ENCODE measurements around the gene SLC35E1. TPM values are rescaled to one million over a fixed set of nuclear protein-coding genes. Genes with fewer than 3 reads are reported as not detected.

SLC35E1 gene
- total RNA-seq, 1 donor from 2014 or later: 44.5 TPM

GRCh38 chr19:16520986-16521624 is 51.1 kb downstream of the SLC35E1 start:
- Mint-ChIP-seq H3K27me3 (no peaks in the 10 kb centered on the region), H3K27ac (no peak overlapping the region), H3K36me3 (peaks cover 3% of the 10 kb centered on the region), H3K9me3 (no peaks in the 10 kb centered on the region), H3K4me3 (no peak overlapping the region), H3K4me1 (ENCODE audit: unreplicated experiment) (no peaks in the 10 kb centered on the region)
- TF ChIP-seq CTCF (conservative IDR thresholded peaks at IDR 0.05): no peak
- no peak for DNase-seq (ENCODE audit: extremely low spot score, unreplicated experiment)

GRCh38 chr19:16520074-16520973 is 51.9 kb downstream of the SLC35E1 start:
- H3K4me3 Mint-ChIP-seq: no peak overlapping the region
- H3K9me3 Mint-ChIP-seq: no peaks in the 10 kb centered on the region
- no peaks in the 10 kb centered on the region for H3K4me1 Mint-ChIP-seq (ENCODE audit: unreplicated experiment)
- peaks cover 3% of the 10 kb centered on the region for H3K36me3 Mint-ChIP-seq
- DNase-seq (ENCODE audit: extremely low spot score, unreplicated experiment): no peak
- no peak overlapping the region for H3K27ac Mint-ChIP-seq
- no peaks in the 10 kb centered on the region for H3K27me3 Mint-ChIP-seq
- TF ChIP-seq CTCF (conservative IDR thresholded peaks at IDR 0.05): no peak

GRCh38 chr19:16519230-16519687 is 53.0 kb downstream of the SLC35E1 start:
- Mint-ChIP-seq H3K27ac (no peak overlapping the region), H3K36me3 (peaks cover 3% of the 10 kb centered on the region), H3K27me3 (no peaks in the 10 kb centered on the region), H3K4me3 (no peak overlapping the region), H3K4me1 (ENCODE audit: unreplicated experiment) (no peaks in the 10 kb centered on the region), H3K9me3 (no peaks in the 10 kb centered on the region)
- TF ChIP-seq CTCF (conservative IDR thresholded peaks at IDR 0.05): no peak
- DNase-seq (ENCODE audit: extremely low spot score, unreplicated experiment): no peak

GRCh38 chr19:16518483-16519229 is 53.6 kb downstream of the SLC35E1 start:
- no peaks in the 10 kb centered on the region for H3K9me3 Mint-ChIP-seq
- no peak for DNase-seq (ENCODE audit: extremely low spot score, unreplicated experiment)
- no peaks in the 10 kb centered on the region for H3K27me3 Mint-ChIP-seq
- no peak overlapping the region for H3K4me3 Mint-ChIP-seq
- no peak overlapping the region for H3K27ac Mint-ChIP-seq
- no peaks in the 10 kb centered on the region for H3K4me1 Mint-ChIP-seq (ENCODE audit: unreplicated experiment)
- TF ChIP-seq CTCF (conservative IDR thresholded peaks at IDR 0.05): peak; percentile 16
- peaks cover 3% of the 10 kb centered on the region for H3K36me3 Mint-ChIP-seq

- no peak overlapping the region for H3K4me3 Mint-ChIP-seq
- peaks cover 3% of the 10 kb centered on the region for H3K36me3 Mint-ChIP-seq
- H3K9me3 Mint-ChIP-seq: no peaks in the 10 kb centered on the region
- no peak for TF ChIP-seq CTCF (conservative IDR thresholded peaks at IDR 0.05)
- no peaks in the 10 kb centered on the region for H3K27me3 Mint-ChIP-seq
- no peaks in the 10 kb centered on the region for H3K4me1 Mint-ChIP-seq (ENCODE audit: unreplicated experiment)
- no peak overlapping the region for H3K27ac Mint-ChIP-seq
- DNase-seq (ENCODE audit: extremely low spot score, unreplicated experiment): no peak
Observed at GRCh38 chr19:16518061-16518460, 54.2 kb downstream of the SLC35E1 start.

All from type B pancreatic cell (in vitro differentiated cells).